B cell (primary cell): ENCODE data around the gene AMZ1. TPM values are rescaled to one million over a fixed set of nuclear protein-coding genes. Genes with fewer than 3 reads are reported as not detected.

ENCODE experiments used
- ATAC-seq: fragments of 200-7000 bp; cut with Tn5 transposase; one replicate; pipeline ENCODE4 v1.10.0; 2021; ENCODE audit warnings: low read depth, mild to moderate bottlenecking, moderate number of reproducible peaks, moderate library complexity
- CTCF ChIA-PET: fragments of 350-600 bp; sonication (Branson Sonifier 250); formaldehyde crosslinking; loops from one replicate; lab custom pipeline; 2021; ENCODE audit warnings: antibody characterized with exemption, inconsistent platforms; lab: Charles Lee
- POLR2A ChIA-PET: fragments of 350-600 bp; sonication (Branson Sonifier 250); formaldehyde crosslinking; loops from one replicate; lab custom pipeline; 2021; ENCODE audit warnings: antibody characterized with exemption; lab: Charles Lee
- DNase-seq: peaks from one replicate; pipeline ENCODE4 v3.0.0; 2013
- H2AFZ ChIP-seq: 2 replicates; pipeline ENCODE4 v1.6.1; 2012; ENCODE audit warnings: mild to moderate bottlenecking, low read depth, low read length; ENCODE audit not compliant: insufficient read depth, poor library complexity, severe bottlenecking
- H3K27ac ChIP-seq, 2 donors: 1 replicate in 1 of 2; 2 replicates in 1 of 2; pipeline ENCODE4 v1.5.1; 2012 to 2013; ENCODE audit warnings: low read length in 2 of 2, mild to moderate bottlenecking in 2 of 2, moderate library complexity in 1 of 2
- H3K27me3 ChIP-seq, 4 experiments: fragments of 200-600 bp in 1 of 4; sonication (generic) in 1 of 4; replicated peaks in 1 of 4; 1 replicate in 2 of 4; 2 replicates in 2 of 4; pipeline versions ENCODE4 v1.6.1 to v1.7.0; 2013 to 2016; ENCODE audit warnings: low read length in 3 of 4, mild to moderate bottlenecking in 2 of 4, mixed read lengths in 1 of 4, moderate library complexity in 1 of 4; ENCODE audit not compliant: insufficient read depth in 4 of 4, control insufficient read depth in 3 of 4; ENCODE audit errors: control extremely low read depth in 1 of 4
- H3K36me3 ChIP-seq, 2 experiments: replicated peaks in 1 of 2; 1 replicate in 1 of 2; 2 replicates in 1 of 2; pipeline versions ENCODE4 v1.6.1 to v1.7.1; 2013; ENCODE audit warnings: low read length in 1 of 2; ENCODE audit not compliant: insufficient read depth in 2 of 2, control insufficient read depth in 1 of 2; ENCODE audit errors: control extremely low read depth in 1 of 2, extremely low read depth in 1 of 2
- H3K4me1 ChIP-seq, 2 donors: fragments of 200-600 bp in 1 of 2; sonication (generic) in 1 of 2; 1 replicate in 1 of 2; 2 replicates in 1 of 2; pipeline versions ENCODE4 v1.5.1 to v1.6.1; 2013 to 2017; ENCODE audit warnings: low read length in 2 of 2; ENCODE audit not compliant: control insufficient read depth in 2 of 2, insufficient read depth in 2 of 2
- H3K4me2 ChIP-seq: replicated peaks from 2 replicates; pipeline ENCODE3; 2012; ENCODE audit warnings: mild to moderate bottlenecking, low read depth, low read length; ENCODE audit not compliant: poor library complexity, severe bottlenecking
- H3K4me3 ChIP-seq, 5 experiments: fragments of 200-600 bp in 1 of 5; sonication (generic) in 1 of 5; 1 replicate in 3 of 5; 2 replicates in 2 of 5; pipeline versions ENCODE4 v1.5.1 to v1.7.0; 2011 to 2016; ENCODE audit warnings: low read length in 4 of 5, mild to moderate bottlenecking in 4 of 5, low read depth in 2 of 5, control low read depth in 1 of 5, moderate library complexity in 1 of 5; ENCODE audit not compliant: insufficient read depth in 1 of 5; ENCODE audit errors: control extremely low read depth in 1 of 5, extremely low read depth in 1 of 5
- H3K79me2 ChIP-seq: fragments of 200-600 bp; sonication (generic); one replicate; pipeline ENCODE4 v1.6.0; 2016; ENCODE audit warnings: low read length; ENCODE audit not compliant: control insufficient read depth, insufficient read depth
- H3K9ac ChIP-seq: fragments of 200-600 bp; sonication (generic); 2 replicates; pipeline ENCODE4 v1.6.1; 2017; ENCODE audit warnings: mild to moderate bottlenecking, low read length, moderate library complexity
- H3K9me3 ChIP-seq, 3 donors: one replicate each; pipeline versions ENCODE4 v1.6.1 to v1.7.1; 2013; ENCODE audit warnings: low read length in 2 of 3; ENCODE audit not compliant: control insufficient read depth in 2 of 3, insufficient read depth in 1 of 3; ENCODE audit errors: control extremely low read depth in 1 of 3
- H4K20me1 ChIP-seq: 2 replicates; pipeline ENCODE4 v1.6.0; 2012; ENCODE audit warnings: mild to moderate bottlenecking, low read length; ENCODE audit not compliant: insufficient read depth, control insufficient read depth, poor library complexity, severe bottlenecking
- H3K27ac Mint-ChIP-seq: one replicate; pipeline ENCODE4 v1.8.0; 2021; ENCODE audit warnings: mixed read lengths
- H3K27me3 Mint-ChIP-seq: one replicate; pipeline ENCODE4 v1.8.0; 2021; ENCODE audit warnings: mixed read lengths
- H3K4me1 Mint-ChIP-seq: one replicate; pipeline ENCODE4 v1.8.0; 2021; ENCODE audit warnings: mixed read lengths
- H3K4me3 Mint-ChIP-seq: one replicate; pipeline ENCODE4 v1.8.0; 2021; ENCODE audit warnings: mixed read lengths
- H3K9me3 Mint-ChIP-seq: one replicate; pipeline ENCODE4 v1.8.0; 2022; ENCODE audit warnings: mixed read lengths; ENCODE audit not compliant: insufficient read depth
- CTCF ChIP-seq: fragments of 200-600 bp; IDR thresholded peaks from one replicate; pipeline ENCODE4 v1.8.0; 2022; ENCODE audit warnings: antibody characterized with exemption, mild to moderate bottlenecking
- EZH2 ChIP-seq: IDR thresholded peaks from 2 replicates; pipeline ENCODE4 v1.6.1; 2012; ENCODE audit warnings: borderline replicate concordance, low read depth, mild to moderate bottlenecking, moderate library complexity, low read length; ENCODE audit not compliant: insufficient read depth, poor library complexity, severe bottlenecking
- WGBS: methylation state at CpG from one replicate; pipeline ENCODE4 v1.1.5; 2013; ENCODE audit warnings: missing lambda C conversion rate; ENCODE audit not compliant: insufficient coverage; 5-methylcytosine and 5-hydroxymethylcytosine counted together
- intact Hi-C: fragments of 100-400 bp; cut with micrococcal nuclease; formaldehyde crosslinking; loops from one replicate; pipeline ENCODE4 v1.10.0; 2022
- polyA plus RNA-seq: library from polyadenylated mRNA; depleted of rRNA; stranded (reverse); fragments of >200 nt; gene quantifications from 2 replicates; pipeline ENCODE4 v1.2.3, GENCODE V29; 2012
- total RNA-seq, 2 donors: library from RNA; stranded (reverse); fragments of 120-200 nt in 1 of 2; gene quantifications; 1 replicate in 1 of 2; 2 replicates in 1 of 2; pipeline versions ENCODE4 v1.2.3 to v1.2.4, GENCODE V29; 2013 to 2022

The AMZ1 gene
- total and polyA plus RNA-seq, 2 donors (not counting 1 experiment from before 2014, with no cell fraction given) = 0.73 to 13.2 TPM

GRCh38 chr7:2657208-2657607, 30.8 kb upstream of the AMZ1 start:
- no peak overlapping the region for H3K9ac ChIP-seq
- no peak for TF ChIP-seq EZH2
- no peak for TF ChIP-seq CTCF
- H3K36me3 ChIP-seq = peaks cover 0 to 13% of the 10 kb centered on the region in 2 experiments
- POLR2A ChIA-PET = no interaction called here
- no peaks in the 10 kb centered on the region for H3K9me3 Mint-ChIP-seq
- no peak overlapping the region for H3K4me3 Mint-ChIP-seq
- CTCF ChIA-PET = interaction anchor here (1.5 kb wide), 1 partner anchor 52 kb away, joined by 3 read pairs; no protein-coding TSS in a partner anchor
- H3K4me3 ChIP-seq = no peak overlapping the region
- intact Hi-C loops = no loop called here
- DNase-seq (no peak), ATAC-seq (no peak)
- no peaks in the 10 kb centered on the region for H3K4me1 Mint-ChIP-seq
- H3K4me1 ChIP-seq = no peaks in the 10 kb centered on the region
- H3K4me2 ChIP-seq = no peak overlapping the region
- WGBS = 100% methylated on average over 2 of the region's 2 CpGs
- no peaks in the 10 kb centered on the region for H3K27me3 Mint-ChIP-seq
- no peak overlapping the region for H3K27ac Mint-ChIP-seq
- H3K27ac ChIP-seq = no peak overlapping the region
- H3K27me3 ChIP-seq = no peaks in the 10 kb centered on the region
- no peaks in the 10 kb centered on the region for H3K9me3 ChIP-seq
- peaks cover 4% of the 10 kb centered on the region for H3K79me2 ChIP-seq
- H2AFZ ChIP-seq = no peak overlapping the region
- H4K20me1 ChIP-seq = no peaks in the 10 kb centered on the region

- intact Hi-C loops = no loop called here
- Mint-ChIP-seq H3K27me3 (no peaks in the 10 kb centered on the region), H3K9me3 (no peaks in the 10 kb centered on the region), H3K27ac (no peak overlapping the region), H3K4me3 (no peak overlapping the region), H3K4me1 (no peaks in the 10 kb centered on the region)
- no peak overlapping the region for H3K4me3 ChIP-seq
- no peak for ATAC-seq
- H3K27ac ChIP-seq = no peak overlapping the region
- no peaks in the 10 kb centered on the region for H3K4me1 ChIP-seq
- 97% methylated on average over 33 of the region's 33 CpGs for WGBS
- no peak overlapping the region for H3K4me2 ChIP-seq
- H3K9me3 ChIP-seq = no peaks in the 10 kb centered on the region
- TF ChIP-seq EZH2 (no peak), CTCF (no peak)
- H3K79me2 ChIP-seq = peaks cover 4% of the 10 kb centered on the region
- peaks cover 0 to 15% of the 10 kb centered on the region in 2 experiments for H3K36me3 ChIP-seq
- no peak for DNase-seq
- H3K9ac ChIP-seq = no peak overlapping the region
- POLR2A ChIA-PET = no interaction called here
- H2AFZ ChIP-seq = no peak overlapping the region
- CTCF ChIA-PET = interaction anchor here (1.4 to 1.7 kb wide), 3 partner anchors 91 to 208 kb away, joined by 3 to 4 read pairs (median 4); no protein-coding TSS in a partner anchor
- H4K20me1 ChIP-seq = no peaks in the 10 kb centered on the region
- no peaks in the 10 kb centered on the region for H3K27me3 ChIP-seq
Measured at GRCh38 chr7:2657920-2658671, 29.9 kb upstream of the AMZ1 start.
